Measurements from ENCODE around the gene FAM13A.

The FAM13A gene

GRCh38 chr4:88758264-88758663, 298.7 kb downstream of the FAM13A start:
- H2AFZ ChIP-seq (ENCODE audit: low read depth, low read length, severe bottlenecking): no peak overlapping the region
- no peaks in the 10 kb centered on the region for H3F3A ChIP-seq (ENCODE audit: insufficient read depth)
- no peak overlapping the region for H3K9ac ChIP-seq (ENCODE audit: low read length)
- no peak overlapping the region for H3K4me2 ChIP-seq (ENCODE audit: low read depth, low read length, poor library complexity, severe bottlenecking)
- TF ChIP-seq EZH2phosphoT487 (conservative IDR thresholded peaks at IDR 0.05; ENCODE audit: low read length): no peak
- no peak for TF ChIP-seq CTCF (IDR thresholded peaks at IDR 0.05; ENCODE audit: insufficient read depth, low read length, poor library complexity, severe bottlenecking)
- H3K36me3 ChIP-seq (ENCODE audit: low read length): no peaks in the 10 kb centered on the region
- H3K9me3 ChIP-seq (ENCODE audit: insufficient read depth, low read length): no peaks in the 10 kb centered on the region
- no peak overlapping the region for H3K27ac ChIP-seq (ENCODE audit: low read depth, low read length)
- no peaks in the 10 kb centered on the region for H3K27me3 ChIP-seq (ENCODE audit: low read length)
- no peaks in the 10 kb centered on the region for H3K79me2 ChIP-seq (ENCODE audit: insufficient read depth, low read length)
- no peaks in the 10 kb centered on the region for H3K9me2 ChIP-seq (replicated peaks; ENCODE audit: insufficient read depth, low read length)
- H3K4me3 ChIP-seq (ENCODE audit: insufficient read depth, low read length, poor library complexity, severe bottlenecking): no peak overlapping the region
- H4K20me1 ChIP-seq (ENCODE audit: low read depth, low read length): no peaks in the 10 kb centered on the region

GRCh38 chr4:88757776-88758175, 299.2 kb downstream of the FAM13A start:
- TF ChIP-seq EZH2phosphoT487 (conservative IDR thresholded peaks at IDR 0.05; ENCODE audit: low read length): no peak
- TF ChIP-seq CTCF (IDR thresholded peaks at IDR 0.05; ENCODE audit: insufficient read depth, low read length, poor library complexity, severe bottlenecking): no peak

GRCh38 chr4:88757067-88757466, 299.9 kb downstream of the FAM13A start:
- Histone ChIP-seq H3F3A (ENCODE audit: insufficient read depth) (no peaks in the 10 kb centered on the region), H3K9ac (ENCODE audit: low read length) (no peak overlapping the region), H3K36me3 (ENCODE audit: low read length) (no peaks in the 10 kb centered on the region), H3K9me2 (replicated peaks; ENCODE audit: insufficient read depth, low read length) (no peaks in the 10 kb centered on the region), H3K4me2 (ENCODE audit: low read depth, low read length, poor library complexity, severe bottlenecking) (no peak overlapping the region), H3K4me3 (ENCODE audit: insufficient read depth, low read length, poor library complexity, severe bottlenecking) (no peak overlapping the region), H3K9me3 (ENCODE audit: insufficient read depth, low read length) (no peaks in the 10 kb centered on the region), H3K27me3 (ENCODE audit: low read length) (no peaks in the 10 kb centered on the region), H2AFZ (ENCODE audit: low read depth, low read length, severe bottlenecking) (no peak overlapping the region), H3K27ac (ENCODE audit: low read depth, low read length) (no peak overlapping the region), H4K20me1 (ENCODE audit: low read depth, low read length) (no peaks in the 10 kb centered on the region), H3K79me2 (ENCODE audit: insufficient read depth, low read length) (no peaks in the 10 kb centered on the region)
- TF ChIP-seq EZH2phosphoT487 (conservative IDR thresholded peaks at IDR 0.05; ENCODE audit: low read length) (no peak), CTCF (IDR thresholded peaks at IDR 0.05; ENCODE audit: insufficient read depth, low read length, poor library complexity, severe bottlenecking) (no peak)

More at GRCh38 chr4:88757776-88758175, 299.2 kb downstream of the FAM13A start:
- H3K27ac ChIP-seq (ENCODE audit: low read depth, low read length): no peak overlapping the region
- no peaks in the 10 kb centered on the region for H3K9me2 ChIP-seq (replicated peaks; ENCODE audit: insufficient read depth, low read length)
- H2AFZ ChIP-seq (ENCODE audit: low read depth, low read length, severe bottlenecking): no peak overlapping the region
- H3K9me3 ChIP-seq (ENCODE audit: insufficient read depth, low read length): no peaks in the 10 kb centered on the region
- no peak overlapping the region for H3K9ac ChIP-seq (ENCODE audit: low read length)
- no peak overlapping the region for H3K4me3 ChIP-seq (ENCODE audit: insufficient read depth, low read length, poor library complexity, severe bottlenecking)
- H3F3A ChIP-seq (ENCODE audit: insufficient read depth): no peaks in the 10 kb centered on the region
- H4K20me1 ChIP-seq (ENCODE audit: low read depth, low read length): no peaks in the 10 kb centered on the region
- H3K27me3 ChIP-seq (ENCODE audit: low read length): no peaks in the 10 kb centered on the region
- no peaks in the 10 kb centered on the region for H3K79me2 ChIP-seq (ENCODE audit: insufficient read depth, low read length)
- H3K36me3 ChIP-seq (ENCODE audit: low read length): no peaks in the 10 kb centered on the region
- H3K4me2 ChIP-seq (ENCODE audit: low read depth, low read length, poor library complexity, severe bottlenecking): no peak overlapping the region
